ENCODE data around the gene DHODH. TPM values are rescaled to one million over a fixed set of nuclear protein-coding genes. Genes with fewer than 3 reads are reported as not detected.

The DHODH gene
- total and polyA plus RNA-seq, 10 of the 15 experiments (the other 5 are each of a cell fraction or from before 2014, with no cell fraction given), result 3.4 to 23.3 (median 13.2) TPM

DNA sequence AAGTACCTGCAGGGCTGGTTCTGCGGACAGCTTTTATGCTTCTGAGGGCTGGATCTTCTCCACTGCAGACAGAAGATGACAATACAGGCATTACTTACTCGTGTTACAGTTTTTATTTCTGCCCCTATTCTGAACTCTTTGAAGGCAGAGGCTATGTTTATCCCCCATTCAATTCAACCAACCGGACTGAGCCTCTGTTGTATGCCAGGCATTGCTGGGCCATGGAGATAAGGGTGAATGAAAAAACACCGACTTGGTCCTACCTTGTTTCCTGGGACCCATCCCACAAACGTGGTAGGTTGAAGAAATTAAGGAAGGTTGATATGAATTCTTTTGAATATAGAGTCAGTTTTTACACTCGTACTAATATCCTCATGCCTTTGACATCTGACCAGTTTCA is 35.8 kb downstream of the DHODH start (continued):
- TF ChIP-seq, protein P1, sequence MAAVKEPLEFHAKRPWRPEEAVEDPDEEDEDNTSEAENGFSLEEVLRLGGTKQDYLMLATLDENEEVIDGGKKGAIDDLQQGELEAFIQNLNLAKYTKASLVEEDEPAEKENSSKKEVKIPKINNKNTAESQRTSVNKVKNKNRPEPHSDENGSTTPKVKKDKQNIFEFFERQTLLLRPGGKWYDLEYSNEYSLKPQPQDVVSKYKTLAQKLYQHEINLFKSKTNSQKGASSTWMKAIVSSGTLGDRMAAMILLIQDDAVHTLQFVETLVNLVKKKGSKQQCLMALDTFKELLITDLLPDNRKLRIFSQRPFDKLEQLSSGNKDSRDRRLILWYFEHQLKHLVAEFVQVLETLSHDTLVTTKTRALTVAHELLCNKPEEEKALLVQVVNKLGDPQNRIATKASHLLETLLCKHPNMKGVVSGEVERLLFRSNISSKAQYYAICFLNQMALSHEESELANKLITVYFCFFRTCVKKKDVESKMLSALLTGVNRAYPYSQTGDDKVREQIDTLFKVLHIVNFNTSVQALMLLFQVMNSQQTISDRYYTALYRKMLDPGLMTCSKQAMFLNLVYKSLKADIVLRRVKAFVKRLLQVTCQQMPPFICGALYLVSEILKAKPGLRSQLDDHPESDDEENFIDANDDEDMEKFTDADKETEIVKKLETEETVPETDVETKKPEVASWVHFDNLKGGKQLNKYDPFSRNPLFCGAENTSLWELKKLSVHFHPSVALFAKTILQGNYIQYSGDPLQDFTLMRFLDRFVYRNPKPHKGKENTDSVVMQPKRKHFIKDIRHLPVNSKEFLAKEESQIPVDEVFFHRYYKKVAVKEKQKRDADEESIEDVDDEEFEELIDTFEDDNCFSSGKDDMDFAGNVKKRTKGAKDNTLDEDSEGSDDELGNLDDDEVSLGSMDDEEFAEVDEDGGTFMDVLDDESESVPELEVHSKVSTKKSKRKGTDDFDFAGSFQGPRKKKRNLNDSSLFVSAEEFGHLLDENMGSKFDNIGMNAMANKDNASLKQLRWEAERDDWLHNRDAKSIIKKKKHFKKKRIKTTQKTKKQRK (IDR thresholded peaks at IDR 0.05; ENCODE audit: low read depth, low read length), result no peak
- TF ChIP-seq, protein P2, sequence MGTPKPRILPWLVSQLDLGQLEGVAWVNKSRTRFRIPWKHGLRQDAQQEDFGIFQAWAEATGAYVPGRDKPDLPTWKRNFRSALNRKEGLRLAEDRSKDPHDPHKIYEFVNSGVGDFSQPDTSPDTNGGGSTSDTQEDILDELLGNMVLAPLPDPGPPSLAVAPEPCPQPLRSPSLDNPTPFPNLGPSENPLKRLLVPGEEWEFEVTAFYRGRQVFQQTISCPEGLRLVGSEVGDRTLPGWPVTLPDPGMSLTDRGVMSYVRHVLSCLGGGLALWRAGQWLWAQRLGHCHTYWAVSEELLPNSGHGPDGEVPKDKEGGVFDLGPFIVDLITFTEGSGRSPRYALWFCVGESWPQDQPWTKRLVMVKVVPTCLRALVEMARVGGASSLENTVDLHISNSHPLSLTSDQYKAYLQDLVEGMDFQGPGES (IDR thresholded peaks at IDR 0.05), result no peak
- TF ChIP-seq POLR2AphosphoS2 (IDR thresholded peaks at IDR 0.05; ENCODE audit: low read depth, low read length) (no peak), NR2C2 (IDR thresholded peaks at IDR 0.05; ENCODE audit: borderline replicate concordance, control insufficient read depth, insufficient read length, low read depth) (no peak), ZZZ3 (IDR thresholded peaks at IDR 0.05; ENCODE audit: control insufficient read depth, insufficient read length, low read depth) (no peak), ASH2L (IDR thresholded peaks at IDR 0.05; ENCODE audit: borderline replicate concordance, low read depth) (no peak), MYC (IDR thresholded peaks at IDR 0.05; ENCODE audit: insufficient read depth, insufficient read length, insufficient replicate concordance, low read length, severe bottlenecking) (no peak), NFXL1 (IDR thresholded peaks at IDR 0.05; ENCODE audit: borderline replicate concordance) (no peak), NRF1 (conservative IDR thresholded peaks at IDR 0.05; ENCODE audit: low read depth, low read length) (no peak)

Data from GM12878 (cell line).